ENCODE measurements around the gene KHNYN.
"Not testable (repeated sequence)": the region's sequence is repeated elsewhere in the genome, so short reads cannot be mapped to it uniquely, and the experiment has no call there.

Gene KHNYN

GRCh38 chr14:24481622-24482324, 52.0 kb downstream of the KHNYN start:
- DNase-seq, result peak; percentile 53

- not testable (repeated sequence) for DNase-seq
Observed at GRCh38 chr14:24482699-24483303, 53.0 kb downstream of the KHNYN start.

- DNase-seq, result peak in 1 of 2 donors; percentile 49
Observed at GRCh38 chr14:24483604-24484252, 54.0 kb downstream of the KHNYN start.

Measured in CD4-positive, alpha-beta T cell treated with Interleukin-4 for 1 hour (primary cell).